ENCODE data around the gene GALNT2.

- TF ChIP-seq RAD21 (IDR thresholded peaks at IDR 0.05; ENCODE audit: low read length) (no peak), CTCF (IDR thresholded peaks at IDR 0.05) (no peak), YY1 (IDR thresholded peaks at IDR 0.05; ENCODE audit: low read depth) (no peak)
Observed at GRCh38 chr1:230323686-230324085, 256.6 kb downstream of the GALNT2 start.
